ENCODE results near the gene PFAS.

Gene PFAS

DNA sequence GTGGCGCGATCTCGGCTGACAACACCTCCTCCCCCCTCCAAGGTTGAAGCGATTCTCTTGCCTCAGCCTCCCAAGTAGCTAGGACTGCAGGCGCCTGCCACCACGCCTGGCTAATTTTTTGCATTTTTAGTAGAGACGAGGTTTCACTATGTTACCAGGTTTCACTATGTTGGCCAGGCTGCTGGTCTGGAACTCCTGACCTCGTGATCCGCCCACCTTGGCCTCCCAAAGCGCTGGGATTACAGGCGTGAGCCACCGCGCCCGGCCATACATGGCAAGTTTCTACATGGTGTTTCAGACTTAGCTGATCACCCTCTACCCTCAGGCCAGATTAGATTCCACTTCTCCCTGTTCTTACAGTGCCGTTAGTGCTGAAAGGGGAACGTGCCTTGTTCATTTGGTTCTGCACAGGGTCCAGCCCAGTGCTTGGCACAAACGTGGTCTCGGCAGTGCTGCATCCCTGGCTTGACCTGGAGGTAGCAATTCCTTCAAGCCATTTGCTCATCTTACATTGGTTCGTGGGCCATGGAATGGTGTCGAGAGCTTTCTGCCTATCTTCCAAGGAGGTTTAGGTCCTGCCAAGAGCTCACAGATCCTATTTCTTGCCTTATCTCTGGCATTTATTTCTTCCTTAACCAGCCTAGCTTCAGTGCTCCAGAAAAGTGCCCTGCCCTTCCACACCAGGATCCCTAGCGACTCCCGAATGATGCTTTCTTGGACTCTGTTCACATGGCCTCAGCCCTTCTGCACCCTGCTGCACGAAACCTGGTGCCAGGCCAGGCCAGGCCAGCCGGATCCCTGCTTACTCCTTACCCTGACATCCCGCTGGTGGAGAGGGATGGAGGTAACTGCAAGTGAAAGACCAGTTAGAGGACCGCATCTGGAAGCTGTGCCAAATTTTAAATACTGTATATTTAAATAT, 23.9 kb upstream of the PFAS start:
- peak overlapping the region in 3 of 11 experiments; percentile 19 to 97 (median 96); a peak in 7 of 22 replicates for H3K27ac ChIP-seq
- H3K9me3 ChIP-seq (replicated peaks in 1 of 11), result no peaks in the 10 kb centered on the region
- peaks cover 29 to 32% (median 31%) of the 10 kb centered on the region in 11 experiments for H3K36me3 ChIP-seq
- H4K20me1 ChIP-seq, result peaks cover 0 to 8% (median 0%) of the 10 kb centered on the region in 11 experiments; a peak in 3 of 22 replicates
- peaks cover 42 to 55% (median 51%) of the 10 kb centered on the region in 10 experiments for H3K4me1 ChIP-seq
- no peak overlapping the region for H3K9ac ChIP-seq
- peak overlapping the region; percentile 9 to 99 (median 72); a peak in 16 of 22 replicates for H3K4me2 ChIP-seq
- TF ChIP-seq Cebpa-rat (IDR thresholded peaks at IDR 0.05), result no peak
- H3K27me3 ChIP-seq, result no peaks in the 10 kb centered on the region
- H3K4me3 ChIP-seq, result no peak overlapping the region

DNA sequence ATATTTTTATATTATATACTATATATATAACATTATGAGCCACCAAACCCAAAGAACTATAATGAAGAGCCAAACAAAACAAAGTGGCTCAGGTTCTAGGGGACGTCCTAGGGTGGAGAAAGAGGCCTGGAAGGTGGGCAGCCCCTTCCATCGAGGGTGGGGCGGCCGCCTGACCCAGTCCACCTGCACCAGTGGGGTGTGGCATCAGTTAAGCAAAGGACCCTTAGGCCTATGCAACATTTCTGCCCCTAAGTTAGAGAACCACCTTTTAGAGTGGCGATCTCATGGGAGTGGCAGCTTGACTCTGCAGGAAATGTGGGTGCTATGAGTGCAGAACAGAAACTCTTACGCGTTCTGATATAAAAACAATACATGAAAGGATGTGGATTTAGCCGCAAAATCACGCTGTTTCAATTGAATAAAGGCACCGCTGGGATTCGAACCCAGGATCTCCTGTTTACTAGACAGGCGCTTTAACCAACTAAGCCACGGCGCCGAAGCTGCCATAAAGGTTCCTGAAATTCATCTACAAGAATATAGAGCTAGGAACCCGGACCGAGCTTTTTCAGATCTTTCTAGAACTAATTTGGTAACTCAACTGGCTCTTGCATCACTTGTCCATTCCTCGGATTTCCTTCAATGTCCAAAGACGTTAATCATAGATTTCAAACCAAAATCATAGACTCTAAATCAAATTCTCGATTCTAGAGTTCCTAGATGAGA, 23.1 kb upstream of the PFAS start:
- Histone ChIP-seq H3K4me1 (peaks cover 39 to 51% (median 49%) of the 10 kb centered on the region in 10 experiments), H3K36me3 (peaks cover 37 to 40% (median 39%) of the 10 kb centered on the region in 11 experiments), H3K9ac (peak overlapping the region; percentile 62 to 75 (median 71)), H3K4me2 (peak overlapping the region; percentile 26 to 99 (median 72)), H3K27me3 (no peaks in the 10 kb centered on the region), H4K20me1 (peaks cover 0 to 8% (median 0%) of the 10 kb centered on the region in 11 experiments; a peak in 3 of 22 replicates), H3K4me3 (peak overlapping the region; percentile 41 to 64 (median 48)), H3K9me3 (replicated peaks in 1 of 11) (no peaks in the 10 kb centered on the region), H3K27ac (peak overlapping the region; percentile 61 to 96 (median 74))
- TF ChIP-seq Cebpa-rat (IDR thresholded peaks at IDR 0.05), result no peak

DNA sequence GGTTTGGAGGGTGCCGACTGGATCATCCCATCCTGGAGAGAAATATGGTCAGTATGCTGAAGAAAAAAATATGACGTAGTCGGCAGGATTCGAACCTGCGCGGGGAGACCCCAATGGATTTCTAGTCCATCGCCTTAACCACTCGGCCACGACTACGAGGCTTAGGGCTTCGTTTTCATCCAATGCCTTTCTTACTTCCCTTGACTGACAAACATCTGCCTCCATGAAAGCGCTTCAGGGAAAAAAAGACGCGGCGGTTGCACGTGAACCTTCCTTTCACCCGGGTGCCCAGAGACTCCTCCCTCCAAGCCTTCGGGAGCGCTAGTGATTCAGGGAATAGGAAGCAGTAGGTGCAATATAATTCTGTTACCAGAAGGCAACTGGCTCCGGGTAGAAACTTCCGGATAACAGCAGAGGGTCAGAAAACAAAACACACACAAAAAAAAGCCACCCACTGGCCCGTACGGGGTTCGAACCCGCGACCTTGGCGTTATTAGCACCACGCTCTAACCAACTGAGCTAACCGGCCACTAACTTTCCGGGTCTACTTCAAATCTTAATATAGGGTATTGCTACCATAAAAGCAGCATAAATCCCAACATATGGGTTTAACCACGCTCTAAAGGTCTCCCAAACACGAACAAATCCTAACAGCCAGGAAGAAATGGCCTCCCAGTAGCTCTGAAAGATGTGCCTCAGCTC, 22.4 kb upstream of the PFAS start:
- Histone ChIP-seq H3K27ac (peak overlapping the region; percentile 61 to 96 (median 74)), H3K4me3 (peak overlapping the region; percentile 41 to 64 (median 48)), H3K27me3 (no peaks in the 10 kb centered on the region), H3K4me2 (peak overlapping the region; percentile 26 to 99 (median 72)), H3K9me3 (replicated peaks in 1 of 11) (no peaks in the 10 kb centered on the region), H3K9ac (peak overlapping the region; percentile 62 to 75 (median 71)), H3K4me1 (peaks cover 39 to 51% (median 49%) of the 10 kb centered on the region in 10 experiments), H3K36me3 (peaks cover 44 to 47% (median 46%) of the 10 kb centered on the region in 11 experiments), H4K20me1 (peaks cover 0 to 8% (median 0%) of the 10 kb centered on the region in 11 experiments; a peak in 3 of 22 replicates)
- TF ChIP-seq Cebpa-rat (IDR thresholded peaks at IDR 0.05), result no peak

DNA sequence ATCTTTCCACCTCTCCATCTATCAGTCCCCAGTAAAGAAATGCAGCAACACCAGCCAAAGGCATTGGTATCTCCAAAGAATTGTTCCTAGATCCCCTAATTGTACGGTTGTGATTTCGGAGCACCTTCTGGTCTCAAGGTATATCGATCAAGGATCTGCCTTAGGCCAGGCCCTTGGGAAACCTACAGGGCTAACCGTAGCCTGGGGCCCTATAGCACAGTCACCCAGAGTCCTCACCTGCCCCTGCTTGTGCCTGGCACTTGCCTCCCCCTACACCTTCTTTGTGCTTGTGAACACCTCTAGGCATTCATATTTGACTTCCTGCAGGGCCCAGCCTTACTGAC, 21.9 kb upstream of the PFAS start:
- Histone ChIP-seq H3K9me3 (replicated peaks in 1 of 11) (no peaks in the 10 kb centered on the region), H4K20me1 (peaks cover 0 to 8% (median 0%) of the 10 kb centered on the region in 11 experiments; a peak in 3 of 22 replicates), H3K36me3 (peaks cover 50 to 53% (median 51%) of the 10 kb centered on the region in 11 experiments), H3K9ac (peak overlapping the region; percentile 62 to 75 (median 71); a peak in 21 of 22 replicates), H3K4me3 (peak overlapping the region; percentile 41 to 64 (median 48); a peak in 19 of 20 replicates), H3K27me3 (no peaks in the 10 kb centered on the region), H3K4me1 (peaks cover 39 to 51% (median 49%) of the 10 kb centered on the region in 10 experiments), H3K27ac (peak overlapping the region; percentile 61 to 96 (median 74); a peak in 20 of 22 replicates), H3K4me2 (peak overlapping the region; percentile 26 to 99 (median 72))
- no peak for TF ChIP-seq Cebpa-rat (IDR thresholded peaks at IDR 0.05)

DNA sequence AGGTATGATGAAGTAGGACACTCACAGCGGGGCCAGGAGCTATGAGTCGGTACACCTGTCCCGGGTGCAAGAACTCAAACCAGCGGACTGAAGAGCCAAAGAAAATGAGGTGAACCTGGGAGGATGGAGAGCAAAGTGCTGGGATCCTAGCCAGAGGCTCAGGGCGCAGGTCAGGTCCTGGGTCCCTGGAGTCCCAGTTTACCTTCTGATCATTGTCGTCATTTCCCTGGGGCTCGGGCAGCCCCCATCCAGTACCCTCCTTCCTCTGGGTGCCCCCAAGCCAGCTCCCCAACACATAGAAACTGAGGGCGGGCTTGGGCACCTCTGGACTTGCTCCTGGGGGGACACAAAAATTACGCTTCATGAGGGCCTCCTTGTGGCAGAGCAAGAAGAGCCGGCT, 17.4 kb upstream of the PFAS start:
- Histone ChIP-seq H4K20me1 (peaks cover 0 to 24% (median 0%) of the 10 kb centered on the region in 11 experiments; a peak in 6 of 22 replicates), H3K9ac (0 out of 22 replicates have a peak overlapping the region, but pooled peaks of 1 of the 11 experiments have one; percentile 13), H3K36me3 (peaks cover 94 to 98% (median 96%) of the 10 kb centered on the region in 11 experiments), H3K27ac (no peak overlapping the region), H3K9me3 (replicated peaks in 1 of 11) (no peaks in the 10 kb centered on the region), H3K27me3 (no peaks in the 10 kb centered on the region), H3K4me1 (peaks cover 13 to 24% (median 16%) of the 10 kb centered on the region in 10 experiments), H3K4me3 (no peak overlapping the region), H3K4me2 (no peak overlapping the region)
- no peak for TF ChIP-seq Cebpa-rat (IDR thresholded peaks at IDR 0.05)

DNA sequence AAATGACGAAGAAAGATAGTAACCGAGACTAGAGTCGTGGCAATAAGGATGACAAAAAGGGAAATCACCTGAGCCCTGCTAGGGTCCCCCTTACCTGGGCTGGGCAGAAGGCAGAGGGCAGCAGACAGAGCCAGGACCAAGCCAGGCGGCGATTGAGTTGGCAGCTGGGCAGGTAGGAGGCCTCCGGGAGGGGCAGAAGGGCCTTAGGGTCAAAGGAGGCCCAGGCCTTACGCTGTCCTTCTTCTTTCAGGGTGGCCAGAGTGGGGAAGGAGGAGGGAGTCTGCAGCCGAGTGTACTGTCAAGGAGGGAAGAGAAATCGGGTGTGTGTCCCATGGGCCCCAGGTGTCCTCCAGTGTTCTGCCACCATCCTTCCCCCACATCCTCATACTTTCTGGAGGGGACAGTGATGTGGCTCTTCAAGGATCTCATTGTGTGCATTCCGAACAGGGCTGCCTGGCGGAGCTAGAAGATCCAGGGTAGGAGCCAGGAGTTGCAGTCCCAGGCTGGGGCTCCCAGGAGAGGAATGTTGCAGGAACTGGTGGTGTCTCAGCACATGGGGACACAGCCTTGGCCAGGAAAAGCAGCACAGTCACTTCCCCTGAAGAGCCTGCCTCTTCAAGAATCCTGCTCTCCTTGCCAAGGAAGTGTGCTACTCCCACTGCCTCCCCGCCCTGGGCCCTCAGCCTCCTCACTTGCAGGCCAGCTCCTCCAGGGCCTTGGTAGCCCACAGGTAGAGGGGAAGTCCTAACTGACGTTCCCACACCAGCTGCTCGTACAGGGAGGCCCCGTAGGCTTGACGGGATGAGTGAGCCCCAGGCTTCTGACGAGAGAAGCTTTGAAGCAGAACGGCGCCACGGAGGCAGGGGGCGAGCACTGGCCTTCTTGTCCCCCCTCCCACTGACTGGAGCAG, 14.5 kb upstream of the PFAS start:
- H4K20me1 ChIP-seq, result peaks cover 0 to 28% (median 0%) of the 10 kb centered on the region in 11 experiments; a peak in 5 of 22 replicates
- H3K27ac ChIP-seq, result no peak overlapping the region
- H3K4me1 ChIP-seq, result peaks cover 0 to 12% (median 2%) of the 10 kb centered on the region in 10 experiments; a peak in 5 of 20 replicates
- peaks cover 98 to 100% (median 100%) of the 10 kb centered on the region in 11 experiments for H3K36me3 ChIP-seq
- peak overlapping the region in 1 of 11 experiments; percentile 33; a peak in 1 of 22 replicates for H3K9ac ChIP-seq
- TF ChIP-seq Cebpa-rat (IDR thresholded peaks at IDR 0.05), result no peak
- H3K4me2 ChIP-seq, result no peak overlapping the region
- no peaks in the 10 kb centered on the region for H3K9me3 ChIP-seq (replicated peaks in 1 of 11)
- no peaks in the 10 kb centered on the region for H3K27me3 ChIP-seq
- H3K4me3 ChIP-seq, result no peak overlapping the region

DNA sequence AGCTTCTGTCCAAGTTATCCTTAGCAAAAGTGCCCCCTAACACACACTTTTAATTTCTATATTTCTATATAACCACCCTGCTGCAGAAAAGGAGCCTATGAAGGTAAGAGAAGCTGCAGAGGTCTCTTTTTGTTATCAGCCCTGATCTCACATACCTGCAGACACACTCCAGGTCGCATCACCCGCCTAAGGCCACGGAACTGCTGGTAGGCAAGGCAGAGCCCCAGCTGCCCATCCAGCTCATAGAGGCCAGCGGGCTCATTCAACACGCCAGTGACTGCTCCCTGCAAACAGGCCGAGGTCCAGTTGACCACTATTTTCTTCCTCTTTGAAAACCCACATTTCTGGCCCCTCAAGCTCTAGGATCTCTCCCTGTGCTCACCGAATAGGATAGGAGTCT, 13.4 kb upstream of the PFAS start:
- H3K4me2 ChIP-seq, result no peak overlapping the region
- peaks cover 0 to 12% (median 2%) of the 10 kb centered on the region in 10 experiments; a peak in 5 of 20 replicates for H3K4me1 ChIP-seq
- no peak overlapping the region for H3K27ac ChIP-seq
- H3K36me3 ChIP-seq, result peaks cover 96 to 100% (median 100%) of the 10 kb centered on the region in 11 experiments
- no peaks in the 10 kb centered on the region for H3K9me3 ChIP-seq (replicated peaks in 1 of 11)
- no peaks in the 10 kb centered on the region for H3K27me3 ChIP-seq
- peaks cover 0 to 28% (median 0%) of the 10 kb centered on the region in 11 experiments; a peak in 5 of 22 replicates for H4K20me1 ChIP-seq
- H3K4me3 ChIP-seq, result no peak overlapping the region
- no peak for TF ChIP-seq Cebpa-rat (IDR thresholded peaks at IDR 0.05)
- no peak overlapping the region for H3K9ac ChIP-seq

Data from BLaER1 treated with 17β-estradiol and CSF1 and Interleukin-3, amounts not matched to agents 10 nM and 100 nM (cell line).